Lung (tissue), 12 donors: Measurements from ENCODE around the gene DENND4B. TPM values are rescaled to one million over a fixed set of nuclear protein-coding genes. Genes with fewer than 3 reads are reported as not detected.

Experiments
- ATAC-seq: fragments of 200-7000 bp; cut with Tn5 transposase; one replicate; pipeline ENCODE4 v1.9.1; 2020; ENCODE audit warnings: moderate number of reproducible peaks; ENCODE audit not compliant: insufficient read depth, low FRiP score
- DNase-seq, 3 donors: peaks; one replicate each; pipeline ENCODE4 v3.0.0-alpha.2; 2013 to 2017
- H3K27ac ChIP-seq, 2 donors: one replicate each; pipeline ENCODE4 v1.5.1; 2013; ENCODE audit warnings: mild to moderate bottlenecking in 2 of 2, moderate library complexity in 2 of 2, control low read depth in 1 of 2, inconsistent platforms in 1 of 2, low read depth in 1 of 2, low read length in 1 of 2
- H3K27me3 ChIP-seq, 3 donors: one replicate each; pipeline ENCODE4 v1.5.1; 2013; ENCODE audit warnings: low read length in 2 of 3; ENCODE audit not compliant: control insufficient read depth in 3 of 3, insufficient read depth in 3 of 3
- H3K36me3 ChIP-seq, 4 donors: one replicate each; pipeline ENCODE4 v1.5.1; 2013; ENCODE audit warnings: low read length in 4 of 4, mild to moderate bottlenecking in 1 of 4, moderate library complexity in 1 of 4; ENCODE audit not compliant: control insufficient read depth in 4 of 4, insufficient read depth in 4 of 4
- H3K4me1 ChIP-seq, 5 donors: one replicate each; pipeline ENCODE4 v1.5.1; 2013; ENCODE audit warnings: low read length in 5 of 5, mild to moderate bottlenecking in 2 of 5, moderate library complexity in 1 of 5; ENCODE audit not compliant: control insufficient read depth in 5 of 5, insufficient read depth in 5 of 5
- H3K4me3 ChIP-seq: one replicate; pipeline ENCODE4 v1.5.1; 2013; ENCODE audit warnings: mild to moderate bottlenecking, control low read depth, moderate library complexity
- H3K9ac ChIP-seq, 2 donors: one replicate each; pipeline ENCODE4 v1.5.1; 2013; ENCODE audit warnings: low read length in 2 of 2, control low read depth in 1 of 2; ENCODE audit not compliant: insufficient read depth in 1 of 2
- H3K9me3 ChIP-seq, 4 donors: one replicate each; pipeline ENCODE4 v1.5.1; 2013; ENCODE audit warnings: low read length in 3 of 4, mild to moderate bottlenecking in 1 of 4, moderate library complexity in 1 of 4; ENCODE audit not compliant: control insufficient read depth in 4 of 4, insufficient read depth in 3 of 4
- CTCF ChIP-seq: IDR thresholded peaks from 2 replicates; pipeline ENCODE4 v1.5.1; 2012; ENCODE audit warnings: mild to moderate bottlenecking; ENCODE audit errors: control extremely low read depth, extremely low read depth
- WGBS, 2 donors: extraction: QIAGEN DNeasy Blood & Tissue Kit; methylation state at CpG; one replicate each; pipeline ENCODE4 v1.1.7; 2013; 5-methylcytosine and 5-hydroxymethylcytosine counted together
- polyA plus RNA-seq, 2 donors: library from polyadenylated mRNA; stranded (reverse); fragments of 200-250 nt; gene quantifications; one replicate each; pipeline ENCODE4 v1.2.1, GENCODE V29; 2013
- total RNA-seq, 2 donors: library from RNA; depleted of rRNA in 1 of 2; stranded (reverse); fragments of >200 nt in 1 of 2; gene quantifications; one replicate each; pipeline ENCODE4 v1.2.1, GENCODE V29; 2014 to 2021
- donor health status: control.
- donor health status: control.
- donor health status: Bipolar disorder and iron deficiency.
- donor health status: healthy.
- donor health status: DM: yes; HTN: yes; CAD: no.

The DENND4B gene
- total and polyA plus RNA-seq, 4 donors = 40.5 to 84.7 (median 59.4) TPM

- no peak for TF ChIP-seq CTCF
- H3K4me3 ChIP-seq = no peak overlapping the region
- H3K27ac ChIP-seq = no peak overlapping the region
- no peaks in the 10 kb centered on the region for H3K9me3 ChIP-seq
- DNase-seq (no peak), ATAC-seq (no peak)
- H3K27me3 ChIP-seq = no peaks in the 10 kb centered on the region
- peaks cover 14 to 36% (median 28%) of the 10 kb centered on the region in 4 donors for H3K36me3 ChIP-seq
- no peak overlapping the region for H3K9ac ChIP-seq
- H3K4me1 ChIP-seq = peaks cover 9 to 31% (median 11%) of the 10 kb centered on the region in 5 donors
- 92 to 94% methylated on average over 10 of the region's 10 CpGs for WGBS, 2 donors
Observed at GRCh38 chr1:153954826-153955225, 8.3 kb upstream of the DENND4B start.

GRCh38 chr1:153953859-153954365 lies 7.4 kb upstream of the DENND4B start:
- Histone ChIP-seq H3K9ac (no peak overlapping the region), H3K36me3 (peaks cover 14 to 41% (median 31%) of the 10 kb centered on the region in 4 donors), H3K4me1 (peaks cover 3 to 21% (median 9%) of the 10 kb centered on the region in 5 donors), H3K27ac (no peak overlapping the region), H3K27me3 (no peaks in the 10 kb centered on the region), H3K4me3 (no peak overlapping the region), H3K9me3 (no peaks in the 10 kb centered on the region)
- ATAC-seq (no peak), DNase-seq (no peak)
- no peak for TF ChIP-seq CTCF
- 81 to 86% methylated on average over 4 of the region's 4 CpGs for WGBS, 2 donors

- DNase-seq (no peak), ATAC-seq (no peak)
- TF ChIP-seq CTCF = no peak
- Histone ChIP-seq H3K9me3 (no peaks in the 10 kb centered on the region), H3K36me3 (peaks cover 14 to 51% (median 34%) of the 10 kb centered on the region in 4 donors), H3K27me3 (no peaks in the 10 kb centered on the region), H3K4me1 (peaks cover 0 to 10% (median 6%) of the 10 kb centered on the region in 5 donors), H3K9ac (no peak overlapping the region), H3K4me3 (no peak overlapping the region), H3K27ac (no peak overlapping the region)
- WGBS, 2 donors = 97 to 100% methylated on average over 2 of the region's 2 CpGs
Observed at GRCh38 chr1:153951801-153952200, 5.3 kb upstream of the DENND4B start.

GRCh38 chr1:153951183-153951582 lies 4.7 kb upstream of the DENND4B start:
- H3K4me1 ChIP-seq = peaks cover 0 to 7% (median 4%) of the 10 kb centered on the region in 5 donors
- ATAC-seq (no peak), DNase-seq (no peak)
- no peak overlapping the region for H3K9ac ChIP-seq
- H3K9me3 ChIP-seq = no peaks in the 10 kb centered on the region
- TF ChIP-seq CTCF = no peak
- H3K27me3 ChIP-seq = no peaks in the 10 kb centered on the region
- H3K36me3 ChIP-seq = peaks cover 14 to 51% (median 34%) of the 10 kb centered on the region in 4 donors
- 94 to 96% methylated on average over 11 of the region's 11 CpGs for WGBS, 2 donors
- no peak overlapping the region for H3K4me3 ChIP-seq
- no peak overlapping the region for H3K27ac ChIP-seq
